ENCODE data around the gene SEL1L. TPM values are rescaled to one million over a fixed set of nuclear protein-coding genes. Genes with fewer than 3 reads are reported as not detected.
"Not testable (repeated sequence)": the region's sequence is repeated elsewhere in the genome, so short reads cannot be mapped to it uniquely, and the experiment has no call there.

SEL1L gene
- total and polyA plus RNA-seq, 2 donors (not counting 3 experiments of a cell fraction or from before 2014, with no cell fraction given), result 15.0 to 95.0 TPM

- Histone ChIP-seq H3K27me3 (ENCODE audit: control insufficient read depth in 2 of 2, insufficient read depth in 2 of 2, low read length in 2 of 2) (no peaks in the 10 kb centered on the region), H3K4me2 (ENCODE audit: insufficient read depth, low read length) (no peak overlapping the region), H3K4me3 (replicated peaks in 1 of 3; ENCODE audit: insufficient read depth in 1 of 3, low read depth in 1 of 3, low read length in 3 of 3) (no peak overlapping the region), H3K9ac (replicated peaks; ENCODE audit: extremely low read depth, insufficient read depth, low read length) (no peak overlapping the region), H3K9me3 (replicated peaks; ENCODE audit: control insufficient read depth, insufficient read depth, low read length) (no peaks in the 10 kb centered on the region), H4K20me1 (replicated peaks; ENCODE audit: control insufficient read depth, extremely low read depth, insufficient read depth, low read length) (no peaks in the 10 kb centered on the region), H2AFZ (ENCODE audit: low read depth, low read length) (no peak overlapping the region), H3K36me3 (ENCODE audit: control insufficient read depth in 2 of 2, extremely low read depth in 1 of 2, insufficient read depth in 2 of 2, low read length in 2 of 2) (peaks cover 4 to 7% of the 10 kb centered on the region in 2 experiments), H3K79me2 (ENCODE audit: control insufficient read depth, insufficient read depth, low read length) (no peaks in the 10 kb centered on the region), H3K9me1 (replicated peaks; ENCODE audit: control insufficient read depth, extremely low read depth, insufficient read depth, low read length) (no peaks in the 10 kb centered on the region), H3K4me1 (ENCODE audit: control insufficient read depth, extremely low read depth, insufficient read depth, low read length) (peaks cover 12% of the 10 kb centered on the region), H3K27ac (ENCODE audit: insufficient read depth, low read depth, low read length) (no peak overlapping the region)
- no TSS peak for BruUV-seq (replicated peaks)
- FAIRE-seq (no peak), DNase-seq (ENCODE audit: low read depth, low spot score) (peak; percentile 35)
- intact Hi-C loops (cut with micrococcal nuclease) (no loop called here), dilution Hi-C loops (cut with MboI; ENCODE audit: extremely low pct_ligation_motif_present, low sequenced_read_pairs) (no loop called here)
- ChIA-PET CTCF (no interaction called here), POLR2A (no interaction called here)
- TF ChIP-seq POLR2AphosphoS5 (IDR thresholded peaks at IDR 0.05; ENCODE audit: insufficient read depth, low read depth, low read length), result no peak
- no peak for TF ChIP-seq POLR2A (IDR thresholded peaks at IDR 0.05; ENCODE audit: low read depth, low read length)
- TF ChIP-seq JUN (IDR thresholded peaks at IDR 0.05; ENCODE audit: borderline replicate concordance, insufficient read depth, insufficient read length, low read depth), result no peak
- no peak for TF ChIP-seq FOS (IDR thresholded peaks at IDR 0.05; ENCODE audit: borderline replicate concordance, insufficient read depth, low read length)
- no peak for TF ChIP-seq MAX (IDR thresholded peaks at IDR 0.05; ENCODE audit: insufficient read depth, insufficient read length)
- TF ChIP-seq MYC (IDR thresholded peaks at IDR 0.05; ENCODE audit: low read depth, low read length), result no peak
- TF ChIP-seq CTCF (IDR thresholded peaks at IDR 0.05; ENCODE audit: extremely low read depth in 1 of 2, insufficient read depth in 1 of 2, low read depth in 1 of 2, low read length in 2 of 2), result no peak
- TF ChIP-seq GATA2 (IDR thresholded peaks at IDR 0.05; ENCODE audit: insufficient read depth, insufficient read length, low read depth, low read length), result no peak
- TF ChIP-seq EZH2 (IDR thresholded peaks at IDR 0.05; ENCODE audit: borderline replicate concordance, low read depth, low read length, severe bottlenecking), result no peak
Observed at GRCh38 chr14:81516986-81517797, 16.5 kb downstream of the SEL1L start.

GRCh38 chr14:81515927-81516326, 17.7 kb downstream of the SEL1L start:
- H4K20me1 ChIP-seq (replicated peaks; ENCODE audit: control insufficient read depth, extremely low read depth, insufficient read depth, low read length); H3K27me3 ChIP-seq (ENCODE audit: control insufficient read depth in 2 of 2, insufficient read depth in 2 of 2, low read length in 2 of 2); FAIRE-seq; POLR2A ChIA-PET; H2AFZ ChIP-seq (ENCODE audit: low read depth, low read length); H3K79me2 ChIP-seq (ENCODE audit: control insufficient read depth, insufficient read depth, low read length); H3K4me2 ChIP-seq (ENCODE audit: insufficient read depth, low read length); H3K36me3 ChIP-seq (ENCODE audit: control insufficient read depth in 2 of 2, extremely low read depth in 1 of 2, insufficient read depth in 2 of 2, low read length in 2 of 2); H3K9me1 ChIP-seq (replicated peaks; ENCODE audit: control insufficient read depth, extremely low read depth, insufficient read depth, low read length); intact Hi-C loops (cut with micrococcal nuclease); DNase-seq (ENCODE audit: low read depth, low spot score); BruUV-seq (replicated peaks); CTCF ChIA-PET; H3K27ac ChIP-seq (ENCODE audit: insufficient read depth, low read depth, low read length); H3K4me3 ChIP-seq (replicated peaks in 1 of 3; ENCODE audit: insufficient read depth in 1 of 3, low read depth in 1 of 3, low read length in 3 of 3); dilution Hi-C loops (cut with MboI; ENCODE audit: extremely low pct_ligation_motif_present, low sequenced_read_pairs); H3K9ac ChIP-seq (replicated peaks; ENCODE audit: extremely low read depth, insufficient read depth, low read length); H3K9me3 ChIP-seq (replicated peaks; ENCODE audit: control insufficient read depth, insufficient read depth, low read length): not testable (repeated sequence)
- H3K4me1 ChIP-seq (ENCODE audit: control insufficient read depth, extremely low read depth, insufficient read depth, low read length), result peaks cover 12% of the 10 kb centered on the region

Measured in endothelial cell of umbilical vein (primary cell).